Hepatocyte (in vitro differentiated cells): Measurements from ENCODE around the gene GALNTL6.

ENCODE experiments used
- EZH2 ChIP-seq: fragments of 200-600 bp; sonication (generic); IDR thresholded peaks from 2 replicates; pipeline ENCODE4 v1.6.1; 2016; ENCODE audit warnings: antibody characterized with exemption, mild to moderate bottlenecking, borderline replicate concordance
- TF ChIP-seq, protein P1 (sequence below): fragments of 200-600 bp; sonication (generic); IDR thresholded peaks from 2 replicates; pipeline ENCODE4 v1.5.1; 2016; ENCODE audit warnings: antibody characterized with exemption, mild to moderate bottlenecking; ENCODE audit not compliant: poor library complexity

DNA sequence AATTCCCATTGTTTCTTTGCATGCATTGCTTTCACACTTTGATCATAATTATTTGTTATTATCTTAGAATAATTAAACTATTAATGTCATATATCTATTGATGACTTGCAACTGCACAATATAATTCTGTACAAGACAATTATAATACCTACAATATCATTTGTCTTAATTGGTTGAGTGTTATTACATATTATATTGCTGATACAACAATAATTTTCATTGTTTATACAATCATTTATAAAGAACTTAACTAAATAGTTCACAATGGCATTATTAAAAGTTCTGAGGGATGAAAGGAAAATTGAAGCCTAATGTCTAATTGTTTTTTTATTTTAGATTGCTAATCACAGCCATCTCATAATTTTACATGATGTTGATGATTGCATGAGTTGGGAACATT lies 227.6 kb downstream of the GALNTL6 start:
- TF ChIP-seq, protein P1, sequence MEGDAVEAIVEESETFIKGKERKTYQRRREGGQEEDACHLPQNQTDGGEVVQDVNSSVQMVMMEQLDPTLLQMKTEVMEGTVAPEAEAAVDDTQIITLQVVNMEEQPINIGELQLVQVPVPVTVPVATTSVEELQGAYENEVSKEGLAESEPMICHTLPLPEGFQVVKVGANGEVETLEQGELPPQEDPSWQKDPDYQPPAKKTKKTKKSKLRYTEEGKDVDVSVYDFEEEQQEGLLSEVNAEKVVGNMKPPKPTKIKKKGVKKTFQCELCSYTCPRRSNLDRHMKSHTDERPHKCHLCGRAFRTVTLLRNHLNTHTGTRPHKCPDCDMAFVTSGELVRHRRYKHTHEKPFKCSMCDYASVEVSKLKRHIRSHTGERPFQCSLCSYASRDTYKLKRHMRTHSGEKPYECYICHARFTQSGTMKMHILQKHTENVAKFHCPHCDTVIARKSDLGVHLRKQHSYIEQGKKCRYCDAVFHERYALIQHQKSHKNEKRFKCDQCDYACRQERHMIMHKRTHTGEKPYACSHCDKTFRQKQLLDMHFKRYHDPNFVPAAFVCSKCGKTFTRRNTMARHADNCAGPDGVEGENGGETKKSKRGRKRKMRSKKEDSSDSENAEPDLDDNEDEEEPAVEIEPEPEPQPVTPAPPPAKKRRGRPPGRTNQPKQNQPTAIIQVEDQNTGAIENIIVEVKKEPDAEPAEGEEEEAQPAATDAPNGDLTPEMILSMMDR, result no peak
- no peak for TF ChIP-seq EZH2
